Left lung (tissue), 10 donors: Measurements from ENCODE around the gene TRIP11. TPM values are rescaled to one million over a fixed set of nuclear protein-coding genes. Genes with fewer than 3 reads are reported as not detected.

Experiments used
- ATAC-seq: fragments of 200-7000 bp; cut with Tn5 transposase; one replicate; pipeline ENCODE4 v1.9.1; 2020; ENCODE audit warnings: moderate library complexity
- DNase-seq, 4 donors: peaks; one replicate each; pipeline ENCODE4 v3.0.0-alpha.2; 2013 to 2020
- H3K27ac ChIP-seq, 2 donors: fragments of 200-600 bp; sonication (generic) in 1 of 2; one replicate each; pipeline versions ENCODE4 v1.5.0 to v1.8.0; 2020 to 2021
- H3K27me3 ChIP-seq, 2 donors: fragments of 200-600 bp; sonication (generic) in 1 of 2; one replicate each; pipeline versions ENCODE4 v1.5.0 to v1.8.0; 2020 to 2021
- H3K36me3 ChIP-seq, 2 donors: fragments of 200-600 bp; sonication (generic) in 1 of 2; one replicate each; pipeline versions ENCODE4 v1.5.0 to v1.8.0; 2020 to 2021
- H3K4me1 ChIP-seq, 2 donors: fragments of 200-600 bp; one replicate each; pipeline ENCODE4 v1.8.0; 2021
- H3K4me3 ChIP-seq, 2 donors: fragments of 200-600 bp; sonication (generic) in 1 of 2; one replicate each; pipeline versions ENCODE4 v1.5.0 to v1.8.0; 2020 to 2021; ENCODE audit warnings: mild to moderate bottlenecking in 1 of 2
- H3K9me3 ChIP-seq, 2 donors: fragments of 200-600 bp; sonication (generic) in 1 of 2; one replicate each; pipeline versions ENCODE4 v1.5.0 to v1.8.0; 2020 to 2021
- CTCF ChIP-seq, 2 donors: fragments of 200-600 bp; sonication (generic) in 1 of 2; IDR thresholded peaks; one replicate each; pipeline versions ENCODE4 v1.5.0 to v1.8.0; 2021; ENCODE audit warnings: antibody characterized with exemption in 2 of 2
- intact Hi-C, 2 donors: fragments of 100-400 bp; cut with DNase I; formaldehyde crosslinking; loops; one replicate each; pipeline versions ENCODE4 v1.11.2 to v1.14.2; 2022
- polyA plus RNA-seq, 6 donors: library from polyadenylated mRNA; unstranded; fragments of 120-200 nt; gene quantifications; one replicate each; pipeline ENCODE4 v1.2.1, GENCODE V29; 2013; ENCODE audit not compliant: insufficient read length in 6 of 6
- total RNA-seq, 2 donors: library from RNA; stranded (reverse); fragmentation: NEBNext Ultra II Directional; extraction: Animal tissue kit (Norgen Biotek cat#: 25700); gene quantifications; one replicate each; pipeline ENCODE4 v1.2.1, GENCODE V29; 2021
- donor health status: DM: no; HTN: yes; CAD: no.
- donor health status: DM: no; HTN: no; CAD: no.

The TRIP11 gene
- total and polyA plus RNA-seq, 8 donors, result 26.3 to 64.3 (median 36.6) TPM

- no peak overlapping the region for H3K4me3 ChIP-seq
- H3K36me3 ChIP-seq, result peaks cover 0 to 84% of the 10 kb centered on the region in 2 donors
- no peak overlapping the region for H3K27ac ChIP-seq
- no peaks in the 10 kb centered on the region for H3K27me3 ChIP-seq
- no peaks in the 10 kb centered on the region for H3K4me1 ChIP-seq
- DNase-seq (no peak), ATAC-seq (no peak)
- H3K9me3 ChIP-seq, result no peaks in the 10 kb centered on the region
- intact Hi-C loops, result no loop called here
- no peak for TF ChIP-seq CTCF (IDR thresholded peaks at IDR 0.05)
Observed at GRCh38 chr14:92010644-92011043, 29.2 kb downstream of the TRIP11 start.

DNA sequence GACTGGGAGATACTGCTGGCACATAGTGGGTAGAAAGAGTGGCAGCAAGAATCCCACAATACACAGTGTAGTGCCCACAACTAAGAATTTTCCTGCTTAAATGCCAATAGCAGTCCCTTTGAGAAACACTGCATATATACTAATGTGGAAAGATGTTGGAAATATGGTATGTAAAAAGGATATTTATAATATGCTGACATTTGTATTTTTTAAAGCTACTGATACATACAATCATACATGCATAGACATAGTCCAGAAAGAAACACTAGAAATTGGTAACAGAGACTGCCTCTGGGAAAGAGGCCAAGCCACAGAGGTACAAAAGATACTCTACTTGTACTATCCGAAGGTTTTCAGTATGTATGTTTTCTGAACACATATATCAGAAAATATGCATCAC lies 30.3 kb downstream of the TRIP11 start:
- Histone ChIP-seq H3K36me3 (peaks cover 0 to 84% of the 10 kb centered on the region in 2 donors), H3K4me3 (no peak overlapping the region), H3K4me1 (no peaks in the 10 kb centered on the region), H3K27ac (no peak overlapping the region), H3K27me3 (no peaks in the 10 kb centered on the region), H3K9me3 (no peaks in the 10 kb centered on the region)
- DNase-seq, result no peak
- no peak for TF ChIP-seq CTCF (IDR thresholded peaks at IDR 0.05)
- intact Hi-C loops, result no loop called here
- no peak for ATAC-seq

- H3K4me3 ChIP-seq, result no peak overlapping the region
- DNase-seq, result no peak
- intact Hi-C loops, result no loop called here
- no peaks in the 10 kb centered on the region for H3K4me1 ChIP-seq
- ATAC-seq, result no peak
- H3K36me3 ChIP-seq, result peaks cover 0 to 61% of the 10 kb centered on the region in 2 donors
- H3K27me3 ChIP-seq, result no peaks in the 10 kb centered on the region
- TF ChIP-seq CTCF (IDR thresholded peaks at IDR 0.05), result no peak
- H3K27ac ChIP-seq, result no peak overlapping the region
- H3K9me3 ChIP-seq, result no peaks in the 10 kb centered on the region
Observed at GRCh38 chr14:92005019-92005418, 34.8 kb downstream of the TRIP11 start.

GRCh38 chr14:92004062-92004461 lies 35.8 kb downstream of the TRIP11 start:
- no peak overlapping the region for H3K4me3 ChIP-seq
- peaks cover 0 to 7% of the 10 kb centered on the region in 2 donors for H3K4me1 ChIP-seq
- peaks cover 0 to 51% of the 10 kb centered on the region in 2 donors for H3K36me3 ChIP-seq
- no peaks in the 10 kb centered on the region for H3K9me3 ChIP-seq
- intact Hi-C loops, result no loop called here
- H3K27me3 ChIP-seq, result no peaks in the 10 kb centered on the region
- ATAC-seq (no peak), DNase-seq (no peak)
- no peak overlapping the region for H3K27ac ChIP-seq
- no peak for TF ChIP-seq CTCF (IDR thresholded peaks at IDR 0.05)

- TF ChIP-seq CTCF (IDR thresholded peaks at IDR 0.05), result no peak
- peaks cover 0 to 32% of the 10 kb centered on the region in 2 donors for H3K4me1 ChIP-seq
- peaks cover 0 to 29% of the 10 kb centered on the region in 2 donors for H3K36me3 ChIP-seq
- no peaks in the 10 kb centered on the region for H3K9me3 ChIP-seq
- H3K27ac ChIP-seq, result peak overlapping the region in 1 of 2 donors; percentile 26
- intact Hi-C loops, result no loop called here
- DNase-seq (no peak), ATAC-seq (no peak)
- no peak overlapping the region for H3K4me3 ChIP-seq
- no peaks in the 10 kb centered on the region for H3K27me3 ChIP-seq
Observed at GRCh38 chr14:91998667-91999570, 40.9 kb downstream of the TRIP11 start.
